Adrenal gland (tissue), 5 donors: Measurements from ENCODE around the gene NCMAP.

Experiments used
- CTCF ChIP-seq, 6 experiments: fragments of 450-650 bp in 4 of 6; fragments of 200-600 bp in 2 of 6; sonication (generic) in 1 of 6; IDR thresholded peaks; 1 replicate in 5 of 6; 2 replicates in 1 of 6; pipeline versions ENCODE4 v1.5.1 to v1.8.0; 2016 to 2021; ENCODE audit warnings: antibody characterized with exemption in 6 of 6, mild to moderate bottlenecking in 2 of 6, moderate library complexity in 1 of 6
- POLR2A ChIP-seq, 2 donors: fragments of 450-650 bp; IDR thresholded peaks; one replicate each; pipeline ENCODE4 v1.6.1; 2017; ENCODE audit warnings: antibody characterized with exemption in 2 of 2, mild to moderate bottlenecking in 2 of 2, moderate library complexity in 1 of 2
- donor health status: DM: no; HTN: no; CAD: no.

- TF ChIP-seq CTCF (IDR thresholded peaks at IDR 0.05) (no peak), POLR2A (IDR thresholded peaks at IDR 0.05) (no peak)
Observed at GRCh38 chr1:24516506-24516905, 39.4 kb upstream of the NCMAP start.
